Measurements from ENCODE around the gene SPRED1.

The SPRED1 gene

DNA sequence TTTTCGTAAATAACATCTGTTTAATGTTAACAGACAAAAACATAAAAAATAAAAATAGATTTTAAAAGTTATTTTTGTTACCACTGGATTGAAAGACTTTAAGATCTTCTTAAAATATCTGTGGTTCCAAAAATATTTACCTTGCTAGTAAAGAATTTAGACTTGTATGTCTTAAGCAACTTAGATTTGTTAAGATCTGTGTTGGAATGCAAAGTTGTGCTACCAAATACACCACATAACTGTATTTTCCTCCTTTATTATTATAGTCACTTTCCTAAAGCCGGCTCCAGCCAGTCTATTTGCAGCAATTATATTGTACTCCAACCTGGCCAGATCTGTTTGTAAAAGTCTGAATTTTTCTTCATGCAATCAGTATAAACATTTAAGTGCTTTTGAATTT is 63.7 kb downstream of the SPRED1 start:
- Histone ChIP-seq H3K9me2 (replicated peaks; ENCODE audit: low read depth, low read length) (no peaks in the 10 kb centered on the region), H3K79me2 (ENCODE audit: insufficient read depth, low read length) (no peaks in the 10 kb centered on the region), H3K9me3 (ENCODE audit: insufficient read depth, low read depth, low read length) (no peaks in the 10 kb centered on the region), H2AFZ (ENCODE audit: low read length) (no peak overlapping the region), H3K9ac (ENCODE audit: low read depth, low read length, poor library complexity, severe bottlenecking) (no peak overlapping the region), H3F3A (ENCODE audit: low read depth) (no peaks in the 10 kb centered on the region), H3K36me3 (ENCODE audit: insufficient read depth, low read length) (no peaks in the 10 kb centered on the region), H3K4me3 (ENCODE audit: low read length, poor library complexity, severe bottlenecking) (no peak overlapping the region), H3K27me3 (ENCODE audit: insufficient read depth, low read length, poor library complexity, severe bottlenecking) (peaks cover 22% of the 10 kb centered on the region), H4K20me1 (ENCODE audit: insufficient read depth, low read length, poor library complexity, severe bottlenecking) (no peaks in the 10 kb centered on the region), H3K4me2 (ENCODE audit: low read depth, low read length, poor library complexity, severe bottlenecking) (no peak overlapping the region), H3K4me1 (ENCODE audit: insufficient read depth, low read length, poor library complexity, severe bottlenecking) (no peaks in the 10 kb centered on the region)
- TF ChIP-seq EZH2phosphoT487 (IDR thresholded peaks at IDR 0.05; ENCODE audit: borderline replicate concordance) = no peak
- TF ChIP-seq, protein P1, sequence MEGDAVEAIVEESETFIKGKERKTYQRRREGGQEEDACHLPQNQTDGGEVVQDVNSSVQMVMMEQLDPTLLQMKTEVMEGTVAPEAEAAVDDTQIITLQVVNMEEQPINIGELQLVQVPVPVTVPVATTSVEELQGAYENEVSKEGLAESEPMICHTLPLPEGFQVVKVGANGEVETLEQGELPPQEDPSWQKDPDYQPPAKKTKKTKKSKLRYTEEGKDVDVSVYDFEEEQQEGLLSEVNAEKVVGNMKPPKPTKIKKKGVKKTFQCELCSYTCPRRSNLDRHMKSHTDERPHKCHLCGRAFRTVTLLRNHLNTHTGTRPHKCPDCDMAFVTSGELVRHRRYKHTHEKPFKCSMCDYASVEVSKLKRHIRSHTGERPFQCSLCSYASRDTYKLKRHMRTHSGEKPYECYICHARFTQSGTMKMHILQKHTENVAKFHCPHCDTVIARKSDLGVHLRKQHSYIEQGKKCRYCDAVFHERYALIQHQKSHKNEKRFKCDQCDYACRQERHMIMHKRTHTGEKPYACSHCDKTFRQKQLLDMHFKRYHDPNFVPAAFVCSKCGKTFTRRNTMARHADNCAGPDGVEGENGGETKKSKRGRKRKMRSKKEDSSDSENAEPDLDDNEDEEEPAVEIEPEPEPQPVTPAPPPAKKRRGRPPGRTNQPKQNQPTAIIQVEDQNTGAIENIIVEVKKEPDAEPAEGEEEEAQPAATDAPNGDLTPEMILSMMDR (conservative IDR thresholded peaks at IDR 0.05; ENCODE audit: low read length) = no peak

DNA sequence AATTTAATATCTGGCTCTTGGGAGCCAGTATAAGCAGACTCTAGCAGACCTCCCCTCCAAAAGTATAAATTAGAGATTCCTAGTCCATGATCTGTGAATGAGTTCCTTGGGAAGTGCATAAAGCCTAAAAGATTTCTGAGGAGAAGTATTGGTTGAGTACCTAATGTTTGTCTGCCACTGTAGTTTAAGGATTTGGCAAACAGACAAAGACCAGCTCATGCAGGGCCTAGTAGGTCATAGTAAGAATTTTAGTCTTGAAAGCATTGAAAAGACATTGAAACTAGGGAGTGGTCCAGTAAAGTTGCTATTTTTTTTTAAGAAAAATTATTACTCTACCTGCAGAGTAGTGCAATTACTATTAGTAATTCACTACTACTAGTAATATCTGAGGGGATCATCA is 67.5 kb downstream of the SPRED1 start:
- H3K9me3 ChIP-seq (ENCODE audit: insufficient read depth, low read depth, low read length) = no peaks in the 10 kb centered on the region
- H3K36me3 ChIP-seq (ENCODE audit: insufficient read depth, low read length) = no peaks in the 10 kb centered on the region
- H3K9ac ChIP-seq (ENCODE audit: low read depth, low read length, poor library complexity, severe bottlenecking) = no peak overlapping the region
- TF ChIP-seq, protein P1 (conservative IDR thresholded peaks at IDR 0.05; ENCODE audit: low read length) = no peak
- TF ChIP-seq EZH2phosphoT487 (IDR thresholded peaks at IDR 0.05; ENCODE audit: borderline replicate concordance) = no peak
- H3K4me3 ChIP-seq (ENCODE audit: low read length, poor library complexity, severe bottlenecking) = no peak overlapping the region
- no peaks in the 10 kb centered on the region for H4K20me1 ChIP-seq (ENCODE audit: insufficient read depth, low read length, poor library complexity, severe bottlenecking)
- no peaks in the 10 kb centered on the region for H3F3A ChIP-seq (ENCODE audit: low read depth)
- no peaks in the 10 kb centered on the region for H3K9me2 ChIP-seq (replicated peaks; ENCODE audit: low read depth, low read length)
- H3K4me2 ChIP-seq (ENCODE audit: low read depth, low read length, poor library complexity, severe bottlenecking) = no peak overlapping the region
- no peak overlapping the region for H2AFZ ChIP-seq (ENCODE audit: low read length)
- no peaks in the 10 kb centered on the region for H3K27me3 ChIP-seq (ENCODE audit: insufficient read depth, low read length, poor library complexity, severe bottlenecking)
- H3K4me1 ChIP-seq (ENCODE audit: insufficient read depth, low read length, poor library complexity, severe bottlenecking) = peaks cover 3% of the 10 kb centered on the region
- H3K79me2 ChIP-seq (ENCODE audit: insufficient read depth, low read length) = no peaks in the 10 kb centered on the region

- Histone ChIP-seq H3K36me3 (ENCODE audit: insufficient read depth, low read length) (no peaks in the 10 kb centered on the region), H3K79me2 (ENCODE audit: insufficient read depth, low read length) (no peaks in the 10 kb centered on the region), H4K20me1 (ENCODE audit: insufficient read depth, low read length, poor library complexity, severe bottlenecking) (no peaks in the 10 kb centered on the region), H3K4me2 (ENCODE audit: low read depth, low read length, poor library complexity, severe bottlenecking) (no peak overlapping the region), H2AFZ (ENCODE audit: low read length) (no peak overlapping the region), H3K4me3 (ENCODE audit: low read length, poor library complexity, severe bottlenecking) (no peak overlapping the region), H3K4me1 (ENCODE audit: insufficient read depth, low read length, poor library complexity, severe bottlenecking) (peaks cover 9% of the 10 kb centered on the region), H3K9me3 (ENCODE audit: insufficient read depth, low read depth, low read length) (no peaks in the 10 kb centered on the region), H3K9me2 (replicated peaks; ENCODE audit: low read depth, low read length) (no peaks in the 10 kb centered on the region), H3K27me3 (ENCODE audit: insufficient read depth, low read length, poor library complexity, severe bottlenecking) (no peaks in the 10 kb centered on the region), H3K9ac (ENCODE audit: low read depth, low read length, poor library complexity, severe bottlenecking) (no peak overlapping the region), H3F3A (ENCODE audit: low read depth) (no peaks in the 10 kb centered on the region)
- TF ChIP-seq, protein P1 (conservative IDR thresholded peaks at IDR 0.05; ENCODE audit: low read length) = no peak
- TF ChIP-seq EZH2phosphoT487 (IDR thresholded peaks at IDR 0.05; ENCODE audit: borderline replicate concordance) = no peak
Measured at GRCh38 chr15:38320866-38321265, 68.2 kb downstream of the SPRED1 start.
